IMR-90 (cell line): ENCODE measurements around the gene ST7. TPM values are rescaled to one million over a fixed set of nuclear protein-coding genes. Genes with fewer than 3 reads are reported as not detected.

Experiments
- ATAC-seq: fragments of 200-7000 bp; cut with Tn5 transposase; 2 replicates; pipeline ENCODE4 v1.9.1; 2020; ENCODE audit warnings: low read depth, mild to moderate bottlenecking, moderate library complexity
- BruUV-seq: library from RNA; stranded (reverse); fragments of 400-500 nt; replicated peaks from 2 replicates; lab custom pipeline; 2021; lab: Mats Ljungman, UMichigan
- CTCF ChIA-PET: fragments of 300-600 bp; formaldehyde crosslinking; extraction: SDS; loops from one replicate; lab custom pipeline; 2021; ENCODE audit warnings: antibody characterized with exemption; lab: Yijun Ruan, JAX
- POLR2A ChIA-PET: fragments of 300-600 bp; sonication (Branson Sonifier 250); formaldehyde crosslinking; loops from one replicate; lab custom pipeline; 2022; ENCODE audit warnings: antibody characterized with exemption; ENCODE audit not compliant: unreplicated experiment; lab: Charles Lee
- DNase-seq: peaks from one replicate; pipeline ENCODE4 v3.0.0; 2013
- H2AFZ ChIP-seq: replicated peaks from 2 replicates; pipeline ENCODE3; 2013; ENCODE audit warnings: low read length, mild to moderate bottlenecking; ENCODE audit not compliant: poor library complexity
- H2AK5ac ChIP-seq: 2 replicates; pipeline ENCODE4 v1.6.1; 2013; ENCODE audit warnings: low read depth, low read length, inconsistent platforms
- H2AK9ac ChIP-seq: replicated peaks from 2 replicates; pipeline ENCODE3; 2013; ENCODE audit warnings: mild to moderate bottlenecking, low read depth, low read length, moderate library complexity; ENCODE audit not compliant: poor library complexity
- H2BK120ac ChIP-seq: 2 replicates; pipeline ENCODE4 v1.6.1; 2013; ENCODE audit warnings: low read depth, low read length, inconsistent platforms
- H2BK15ac ChIP-seq: 3 replicates; pipeline ENCODE4 v1.6.1; 2013; ENCODE audit warnings: low read depth, low read length, inconsistent platforms
- H2BK20ac ChIP-seq: 2 replicates; pipeline ENCODE4 v1.6.1; 2013; ENCODE audit warnings: low read depth, mild to moderate bottlenecking, inconsistent platforms, low read length, moderate library complexity
- H2BK5ac ChIP-seq: 2 replicates; pipeline ENCODE4 v1.6.1; 2013; ENCODE audit warnings: mild to moderate bottlenecking, low read depth, low read length, inconsistent platforms; ENCODE audit not compliant: poor library complexity, severe bottlenecking
- H3K14ac ChIP-seq: replicated peaks from 2 replicates; pipeline ENCODE4 v1.6.1; 2013; ENCODE audit warnings: low read depth, low read length, inconsistent platforms
- H3K18ac ChIP-seq: 2 replicates; pipeline ENCODE4 v1.6.1; 2013; ENCODE audit warnings: low read depth, low read length, control low read depth
- H3K23ac ChIP-seq: 2 replicates; pipeline ENCODE4 v1.6.1; 2013; ENCODE audit warnings: low read depth, low read length, inconsistent platforms
- H3K27ac ChIP-seq: 2 replicates; pipeline ENCODE4 v1.5.1; 2013; ENCODE audit warnings: mild to moderate bottlenecking, control low read depth, low read length; ENCODE audit not compliant: insufficient read depth
- H3K27me3 ChIP-seq: 2 replicates; pipeline ENCODE4 v1.6.1; 2013; ENCODE audit warnings: low read length; ENCODE audit not compliant: control insufficient read depth, insufficient read depth
- H3K36me3 ChIP-seq: 2 replicates; pipeline ENCODE4 v1.6.1; 2013; ENCODE audit warnings: low read length, mixed read lengths; ENCODE audit not compliant: control insufficient read depth, insufficient read depth
- H3K4ac ChIP-seq: 2 replicates; pipeline ENCODE4 v1.6.1; 2013; ENCODE audit warnings: low read depth, low read length, inconsistent platforms
- H3K4me1 ChIP-seq: 2 replicates; pipeline ENCODE4 v1.6.1; 2013; ENCODE audit warnings: low read length, mixed read lengths; ENCODE audit not compliant: control insufficient read depth, insufficient read depth
- H3K4me2 ChIP-seq: 2 replicates; pipeline ENCODE4 v1.6.1; 2013; ENCODE audit warnings: low read depth, mild to moderate bottlenecking, control low read depth, low read length, moderate library complexity
- H3K4me3 ChIP-seq: 2 replicates; pipeline ENCODE4 v1.5.1; 2013; ENCODE audit warnings: low read depth, mild to moderate bottlenecking, control low read depth, low read length, moderate library complexity; ENCODE audit not compliant: insufficient read depth
- H3K56ac ChIP-seq: 2 replicates; pipeline ENCODE4 v1.6.1; 2013; ENCODE audit warnings: low read length, inconsistent platforms; ENCODE audit not compliant: insufficient read depth; ENCODE audit errors: extremely low read depth
- H3K79me1 ChIP-seq, 2 experiments: 2 replicates each; pipeline ENCODE4 v1.6.1; 2013; ENCODE audit warnings: low read length in 2 of 2, inconsistent platforms in 1 of 2, low read depth in 1 of 2
- H3K9ac ChIP-seq: 2 replicates; pipeline ENCODE4 v1.6.1; 2013; ENCODE audit warnings: low read depth, low read length, control low read depth
- H3K9me1 ChIP-seq: 2 replicates; pipeline ENCODE4 v1.6.1; 2013; ENCODE audit warnings: low read length, inconsistent platforms; ENCODE audit not compliant: insufficient read depth
- H3K9me3 ChIP-seq: 2 replicates; pipeline ENCODE4 v1.6.1; 2013; ENCODE audit warnings: low read length; ENCODE audit not compliant: control insufficient read depth, insufficient read depth
- H4K20me1 ChIP-seq: 2 replicates; pipeline ENCODE4 v1.6.1; 2013; ENCODE audit warnings: low read length, inconsistent platforms; ENCODE audit not compliant: insufficient read depth
- H4K5ac ChIP-seq: 2 replicates; pipeline ENCODE4 v1.6.1; 2013; ENCODE audit warnings: mild to moderate bottlenecking, low read depth, low read length, control low read depth
- H4K8ac ChIP-seq, 2 experiments: 2 replicates each; pipeline ENCODE4 v1.6.1; 2013; ENCODE audit warnings: low read depth in 2 of 2, low read length in 2 of 2, control low read depth in 1 of 2, inconsistent platforms in 1 of 2
- H4K91ac ChIP-seq: 2 replicates; pipeline ENCODE4 v1.6.1; 2013; ENCODE audit warnings: low read depth, low read length, inconsistent platforms; ENCODE audit not compliant: insufficient read depth
- NFE2L2 ChIP-seq: fragments of 150-350 bp; IDR thresholded peaks from 2 replicates; pipeline ENCODE4 v1.6.1; 2016; ENCODE audit warnings: low read depth, mild to moderate bottlenecking, low read length
- POLR2A ChIP-seq: IDR thresholded peaks from 2 replicates; pipeline ENCODE4 v1.6.1; 2012; ENCODE audit warnings: mild to moderate bottlenecking, low read depth, low read length
- WGBS, 2 experiments: methylation state at CpG; one replicate each; pipeline versions ENCODE4 v1.1.5 to v1.1.7; 2013; ENCODE audit warnings: missing lambda C conversion rate in 2 of 2; ENCODE audit not compliant: insufficient read length in 1 of 2; ENCODE audit errors: extremely low coverage in 2 of 2; 5-methylcytosine and 5-hydroxymethylcytosine counted together
- dilution Hi-C: fragments of 300-500 bp; cut with HindIII; formaldehyde crosslinking; loops from one replicate; pipeline ENCODE4 v1.14.3; 2018; ENCODE audit warnings: low sequenced_read_pairs; ENCODE audit not compliant: unreplicated experiment
- in situ Hi-C: fragments of 300-500 bp; cut with MboI; formaldehyde crosslinking; loops from 3 replicates; pipeline ENCODE4 v1.14.3; 2019; ENCODE audit warnings: low sequenced_read_pairs, inconsistent platforms, mixed read lengths
- intact Hi-C: fragments of 100-400 bp; cut with micrococcal nuclease; formaldehyde crosslinking; loops from 2 replicates; pipeline ENCODE4 v1.10.0; 2022
- polyA plus RNA-seq, 3 experiments: library from polyadenylated mRNA; depleted of rRNA; stranded (reverse); fragments of >200 nt; gene quantifications; 2 replicates each; pipeline ENCODE4 v1.2.3, GENCODE V29; 2012; ENCODE audit warnings: low replicate concordance in 1 of 3
- total RNA-seq: library from RNA; depleted of rRNA; stranded (reverse); fragments of >200 nt; gene quantifications from 2 replicates; pipeline ENCODE4 v1.2.3, GENCODE V29; 2012
- TF ChIP-seq, protein P1 (sequence below): fragments of 150-350 bp; IDR thresholded peaks from 2 replicates; pipeline ENCODE4 v1.6.1; 2016; ENCODE audit warnings: low read depth, mild to moderate bottlenecking, low read length, moderate library complexity, borderline replicate concordance
- TF ChIP-seq, protein P2 (sequence below): conservative IDR thresholded peaks from 2 replicates; pipeline ENCODE4 v1.5.1; 2012; ENCODE audit warnings: mild to moderate bottlenecking, low read depth, low read length, improper control_type of control experiment
- TF ChIP-seq, protein P3 (sequence below): fragments of 150-350 bp; IDR thresholded peaks from 2 replicates; pipeline ENCODE4 v1.6.1; 2017; ENCODE audit warnings: mild to moderate bottlenecking, antibody characterized with exemption, low read length, low read depth

The ST7 gene
- total and polyA plus RNA-seq, 2 of the 4 experiments (the other 2 are of a cell fraction): 18.6 to 26.0 TPM

DNA sequence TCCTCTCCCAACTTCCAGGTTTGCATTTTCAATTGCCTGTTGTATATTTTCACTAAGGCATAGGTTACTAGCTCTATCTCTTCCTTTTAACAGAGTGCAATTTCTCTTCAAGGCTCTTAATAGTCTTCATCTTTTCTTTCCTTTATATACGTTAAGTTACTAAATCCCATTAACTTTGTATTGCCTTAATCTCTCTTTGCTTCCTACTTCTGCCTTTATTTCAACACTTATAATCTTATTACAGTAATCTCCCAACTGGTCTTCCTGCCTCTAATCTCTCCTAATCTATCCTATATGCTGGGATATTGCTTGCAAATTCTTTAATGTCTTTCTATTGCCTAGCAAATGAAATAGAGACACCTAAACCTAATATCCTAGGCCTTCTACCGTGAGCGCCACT, 26.1 kb downstream of the ST7 start:
- no peak overlapping the region for H4K5ac ChIP-seq
- no peak for ATAC-seq
- no peak overlapping the region for H2AK9ac ChIP-seq
- in situ Hi-C loops: no loop called here
- H3K4me3 ChIP-seq: no peak overlapping the region
- H3K4ac ChIP-seq: no peak overlapping the region
- H3K4me2 ChIP-seq: peak overlapping the region; percentile 54; the same call in 1 of the 2 replicates
- no peaks in the 10 kb centered on the region for H3K36me3 ChIP-seq
- no TSS peak for BruUV-seq
- H3K9me3 ChIP-seq: no peaks in the 10 kb centered on the region
- no peak overlapping the region for H3K23ac ChIP-seq
- H4K91ac ChIP-seq: no peak overlapping the region
- POLR2A ChIA-PET: interaction anchor here (1.1 kb wide), 1 partner anchor 141 kb away, joined by 3 read pairs; no protein-coding TSS in a partner anchor
- H3K4me1 ChIP-seq: peaks cover 11% of the 10 kb centered on the region
- H3K56ac ChIP-seq: no peak overlapping the region
- H2AK5ac ChIP-seq: no peak overlapping the region
- DNase-seq: no peak
- CTCF ChIA-PET: no interaction called here
- peaks cover 22 to 28% of the 10 kb centered on the region in 2 experiments for H3K79me1 ChIP-seq
- H3K9ac ChIP-seq: no peak overlapping the region
- no peak overlapping the region for H3K14ac ChIP-seq
- TF ChIP-seq, protein P1, sequence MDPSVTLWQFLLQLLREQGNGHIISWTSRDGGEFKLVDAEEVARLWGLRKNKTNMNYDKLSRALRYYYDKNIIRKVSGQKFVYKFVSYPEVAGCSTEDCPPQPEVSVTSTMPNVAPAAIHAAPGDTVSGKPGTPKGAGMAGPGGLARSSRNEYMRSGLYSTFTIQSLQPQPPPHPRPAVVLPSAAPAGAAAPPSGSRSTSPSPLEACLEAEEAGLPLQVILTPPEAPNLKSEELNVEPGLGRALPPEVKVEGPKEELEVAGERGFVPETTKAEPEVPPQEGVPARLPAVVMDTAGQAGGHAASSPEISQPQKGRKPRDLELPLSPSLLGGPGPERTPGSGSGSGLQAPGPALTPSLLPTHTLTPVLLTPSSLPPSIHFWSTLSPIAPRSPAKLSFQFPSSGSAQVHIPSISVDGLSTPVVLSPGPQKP: no peak
- TF ChIP-seq, protein P2, sequence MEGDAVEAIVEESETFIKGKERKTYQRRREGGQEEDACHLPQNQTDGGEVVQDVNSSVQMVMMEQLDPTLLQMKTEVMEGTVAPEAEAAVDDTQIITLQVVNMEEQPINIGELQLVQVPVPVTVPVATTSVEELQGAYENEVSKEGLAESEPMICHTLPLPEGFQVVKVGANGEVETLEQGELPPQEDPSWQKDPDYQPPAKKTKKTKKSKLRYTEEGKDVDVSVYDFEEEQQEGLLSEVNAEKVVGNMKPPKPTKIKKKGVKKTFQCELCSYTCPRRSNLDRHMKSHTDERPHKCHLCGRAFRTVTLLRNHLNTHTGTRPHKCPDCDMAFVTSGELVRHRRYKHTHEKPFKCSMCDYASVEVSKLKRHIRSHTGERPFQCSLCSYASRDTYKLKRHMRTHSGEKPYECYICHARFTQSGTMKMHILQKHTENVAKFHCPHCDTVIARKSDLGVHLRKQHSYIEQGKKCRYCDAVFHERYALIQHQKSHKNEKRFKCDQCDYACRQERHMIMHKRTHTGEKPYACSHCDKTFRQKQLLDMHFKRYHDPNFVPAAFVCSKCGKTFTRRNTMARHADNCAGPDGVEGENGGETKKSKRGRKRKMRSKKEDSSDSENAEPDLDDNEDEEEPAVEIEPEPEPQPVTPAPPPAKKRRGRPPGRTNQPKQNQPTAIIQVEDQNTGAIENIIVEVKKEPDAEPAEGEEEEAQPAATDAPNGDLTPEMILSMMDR: no peak
- TF ChIP-seq, protein P3, sequence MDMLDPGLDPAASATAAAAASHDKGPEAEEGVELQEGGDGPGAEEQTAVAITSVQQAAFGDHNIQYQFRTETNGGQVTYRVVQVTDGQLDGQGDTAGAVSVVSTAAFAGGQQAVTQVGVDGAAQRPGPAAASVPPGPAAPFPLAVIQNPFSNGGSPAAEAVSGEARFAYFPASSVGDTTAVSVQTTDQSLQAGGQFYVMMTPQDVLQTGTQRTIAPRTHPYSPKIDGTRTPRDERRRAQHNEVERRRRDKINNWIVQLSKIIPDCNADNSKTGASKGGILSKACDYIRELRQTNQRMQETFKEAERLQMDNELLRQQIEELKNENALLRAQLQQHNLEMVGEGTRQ: no peak
- TF ChIP-seq POLR2A (no peak), NFE2L2 (no peak)
- dilution Hi-C loops: no loop called here
- WGBS, 2 experiments: no CpG with 5 or more reads among the region's 3 CpGs
- intact Hi-C loops: no loop called here
- peak overlapping the region; percentile 12 for H2BK5ac ChIP-seq
- no peak overlapping the region for H3K18ac ChIP-seq
- no peak overlapping the region for H2AFZ ChIP-seq
- no peak overlapping the region for H2BK15ac ChIP-seq
- no peak overlapping the region for H2BK120ac ChIP-seq
- no peaks in the 10 kb centered on the region for H3K27me3 ChIP-seq
- no peaks in the 10 kb centered on the region for H4K20me1 ChIP-seq
- no peak overlapping the region for H3K27ac ChIP-seq
- H2BK20ac ChIP-seq: no peak overlapping the region
- 0 out of 2 replicates have a peak, but pooled peaks cover 9% of the 10 kb centered on the region for H3K9me1 ChIP-seq
- H4K8ac ChIP-seq: no peak overlapping the region; a peak in 1 of 4 replicates
